A673 (cell line): Measurements from ENCODE around the gene MGAT5B.

Source experiments
- CTCF ChIP-seq: fragments of 300-800, 200-600 bp; sonication (generic); conservative IDR thresholded peaks from 2 replicates; pipeline ENCODE4 v1.5.1; 2017; ENCODE audit warnings: low read depth, mild to moderate bottlenecking, antibody characterized with exemption, low read length, moderate library complexity, mixed read lengths
- EZH2 ChIP-seq: fragments of 200-600 bp; sonication (generic); IDR thresholded peaks from 2 replicates; pipeline ENCODE4 v1.6.1; 2017; ENCODE audit warnings: borderline replicate concordance, low read depth, mild to moderate bottlenecking, mixed read lengths, antibody characterized with exemption, low read length; ENCODE audit not compliant: poor library complexity, severe bottlenecking

DNA sequence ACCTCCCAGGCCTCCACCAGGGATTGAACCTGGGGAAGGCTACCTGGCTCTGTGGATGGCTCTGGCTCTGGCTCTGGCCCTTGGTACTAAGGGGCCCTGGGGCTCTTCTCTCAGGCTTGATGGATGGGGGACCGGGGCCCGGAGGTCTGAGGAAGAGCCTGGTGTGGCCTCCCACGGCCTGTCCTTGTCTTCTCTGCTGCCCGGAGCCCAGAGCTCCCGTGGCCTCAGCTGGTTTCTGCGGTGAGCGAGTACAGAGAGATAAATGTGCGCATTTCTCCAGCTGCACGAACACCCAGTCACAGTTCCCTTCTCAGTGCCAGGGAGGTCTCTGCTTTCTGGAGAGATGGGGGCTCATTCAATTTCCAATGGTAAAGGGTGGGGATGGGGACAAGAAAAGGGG lies 9.2 kb downstream of the MGAT5B start:
- TF ChIP-seq CTCF (no peak), EZH2 (no peak)
